Measurements from ENCODE around the gene PLCB4.
"Not testable (repeated sequence)": the region's sequence is repeated elsewhere in the genome, so short reads cannot be mapped to it uniquely, and the experiment has no call there.

PLCB4 gene

GRCh38 chr20:9385345-9386310, 316.7 kb downstream of the PLCB4 start:
- not testable (repeated sequence) for DNase-seq

GRCh38 chr20:9388160-9388812, 319.4 kb downstream of the PLCB4 start:
- no peak for DNase-seq

GRCh38 chr20:9388813-9389161, 319.9 kb downstream of the PLCB4 start:
- no peak for DNase-seq

GRCh38 chr20:9389346-9389745, 320.5 kb downstream of the PLCB4 start:
- no peak for DNase-seq

- no peak for DNase-seq
Measured at GRCh38 chr20:9390441-9390840, 321.6 kb downstream of the PLCB4 start.

- DNase-seq, result peak; percentile 53 to 63
Measured at GRCh38 chr20:9392892-9393857, 324.3 kb downstream of the PLCB4 start.

GRCh38 chr20:9395971-9396370, 327.1 kb downstream of the PLCB4 start:
- DNase-seq, result no peak

- no peak for DNase-seq
Measured at GRCh38 chr20:9397928-9398327, 329.0 kb downstream of the PLCB4 start.

- DNase-seq, result no peak
Measured at GRCh38 chr20:9398882-9399281, 330.0 kb downstream of the PLCB4 start.

GRCh38 chr20:9399322-9399721, 330.4 kb downstream of the PLCB4 start:
- DNase-seq, result peak; percentile 8 to 51

- DNase-seq, result no peak
Measured at GRCh38 chr20:9400171-9401025, 331.5 kb downstream of the PLCB4 start.

- no peak for DNase-seq
Measured at GRCh38 chr20:9401371-9401770, 332.5 kb downstream of the PLCB4 start.

GRCh38 chr20:9402141-9402540, 333.3 kb downstream of the PLCB4 start:
- DNase-seq, result peak in 1 of 2 experiments; percentile 26

- DNase-seq, result no peak
Measured at GRCh38 chr20:9402546-9402945, 333.7 kb downstream of the PLCB4 start.

GRCh38 chr20:9403448-9403847, 334.6 kb downstream of the PLCB4 start:
- no peak for DNase-seq

GRCh38 chr20:9407805-9408421, 339.0 kb downstream of the PLCB4 start:
- DNase-seq, result peak; percentile 54 to 61

GRCh38 chr20:9408422-9409300, 339.8 kb downstream of the PLCB4 start:
- no peak for DNase-seq

- no peak for DNase-seq
Measured at GRCh38 chr20:9409352-9409751, 340.5 kb downstream of the PLCB4 start.

GRCh38 chr20:9409981-9410380, 341.1 kb downstream of the PLCB4 start:
- no peak for DNase-seq

GRCh38 chr20:9411833-9412232, 342.9 kb downstream of the PLCB4 start:
- DNase-seq, result no peak
